IPS DF 6.9 (cell line): ENCODE results near the gene UGT3A1.
"Not testable (repeated sequence)": the region's sequence is repeated elsewhere in the genome, so short reads cannot be mapped to it uniquely, and the experiment has no call there.

Experiments
- DNase-seq: peaks from one replicate; pipeline ENCODE4 v3.0.0-alpha.2; 2013; ENCODE audit warnings: low read depth, low spot score
- H3K27ac ChIP-seq: one replicate; pipeline ENCODE4 v1.5.1; 2013; ENCODE audit warnings: low read length, control low read depth
- H3K27me3 ChIP-seq: 2 replicates; pipeline ENCODE4 v1.6.1; 2013; ENCODE audit warnings: mild to moderate bottlenecking, low read length; ENCODE audit not compliant: control insufficient read depth, insufficient read depth
- H3K36me3 ChIP-seq: 2 replicates; pipeline ENCODE4 v1.6.1; 2013; ENCODE audit warnings: low read length; ENCODE audit not compliant: control insufficient read depth, insufficient read depth
- H3K4me1 ChIP-seq: 2 replicates; pipeline ENCODE4 v1.6.1; 2013; ENCODE audit warnings: low read length; ENCODE audit not compliant: control insufficient read depth, insufficient read depth
- H3K4me3 ChIP-seq: 2 replicates; pipeline ENCODE4 v1.5.1; 2013; ENCODE audit warnings: mild to moderate bottlenecking, low read length
- H3K9me3 ChIP-seq: 2 replicates; pipeline ENCODE4 v1.6.1; 2013; ENCODE audit warnings: low read length, inconsistent platforms; ENCODE audit not compliant: control insufficient read depth, insufficient read depth
- WGBS: extraction: QIAGEN DNeasy Blood & Tissue Kit; methylation state at CpG from one replicate; pipeline ENCODE4 v1.1.7; 2013; ENCODE audit warnings: mixed read lengths, missing lambda C conversion rate; ENCODE audit not compliant: insufficient read length, insufficient coverage; 5-methylcytosine and 5-hydroxymethylcytosine counted together

Gene UGT3A1

GRCh38 chr5:36026706-36027465 is 35.7 kb upstream of the UGT3A1 start:
- Histone ChIP-seq H3K27ac (no peak overlapping the region), H3K4me1 (no peaks in the 10 kb centered on the region), H3K4me3 (no peak overlapping the region), H3K27me3 (no peaks in the 10 kb centered on the region), H3K36me3 (no peaks in the 10 kb centered on the region), H3K9me3 (peaks cover 2% of the 10 kb centered on the region)
- WGBS: no CpG with 5 or more reads among the region's 6 CpGs
- DNase-seq: no peak

GRCh38 chr5:36022246-36022645 is 31.1 kb upstream of the UGT3A1 start:
- not testable (repeated sequence) for H3K27me3 ChIP-seq, H3K36me3 ChIP-seq, H3K9me3 ChIP-seq, H3K27ac ChIP-seq, H3K4me1 ChIP-seq, DNase-seq, H3K4me3 ChIP-seq
- no CpG with 5 or more reads among the region's 6 CpGs for WGBS

- H3K4me3 ChIP-seq, H3K27me3 ChIP-seq, DNase-seq, H3K36me3 ChIP-seq, H3K9me3 ChIP-seq, H3K4me1 ChIP-seq, H3K27ac ChIP-seq: not testable (repeated sequence)
- no CpG with 5 or more reads among the region's 5 CpGs for WGBS
Observed at GRCh38 chr5:36019584-36019983, 28.4 kb upstream of the UGT3A1 start.

- no peaks in the 10 kb centered on the region for H3K27me3 ChIP-seq
- WGBS: no CpG with 5 or more reads among the region's 5 CpGs
- no peaks in the 10 kb centered on the region for H3K4me1 ChIP-seq
- H3K4me3 ChIP-seq: no peak overlapping the region
- no peaks in the 10 kb centered on the region; the same call in 1 of the 2 replicates for H3K9me3 ChIP-seq
- DNase-seq: no peak
- no peaks in the 10 kb centered on the region for H3K36me3 ChIP-seq
- no peak overlapping the region for H3K27ac ChIP-seq
Observed at GRCh38 chr5:36017622-36018021, 26.4 kb upstream of the UGT3A1 start.

GRCh38 chr5:36017004-36017403 is 25.8 kb upstream of the UGT3A1 start:
- Histone ChIP-seq H3K27me3 (no peaks in the 10 kb centered on the region), H3K4me1 (no peaks in the 10 kb centered on the region)
- DNase-seq: no peak

GRCh38 chr5:36013182-36013581 is 22.0 kb upstream of the UGT3A1 start:
- Histone ChIP-seq H3K4me3 (no peak overlapping the region), H3K36me3 (no peaks in the 10 kb centered on the region), H3K27ac (no peak overlapping the region), H3K9me3 (peaks cover 4% of the 10 kb centered on the region; the same call in 1 of the 2 replicates), H3K27me3 (no peaks in the 10 kb centered on the region), H3K4me1 (no peaks in the 10 kb centered on the region)
- no CpG with 5 or more reads among the region's 2 CpGs for WGBS
- no peak for DNase-seq

More at GRCh38 chr5:36017004-36017403, 25.8 kb upstream of the UGT3A1 start:
- no CpG with 5 or more reads among the region's 1 CpG for WGBS
- H3K27ac ChIP-seq: no peak overlapping the region
- no peak overlapping the region for H3K4me3 ChIP-seq
- H3K9me3 ChIP-seq: no peaks in the 10 kb centered on the region; the same call in 1 of the 2 replicates
- no peaks in the 10 kb centered on the region for H3K36me3 ChIP-seq

GRCh38 chr5:36009698-36010097 is 18.5 kb upstream of the UGT3A1 start:
- WGBS: no CpG with 5 or more reads among the region's 1 CpG
- Histone ChIP-seq H3K4me3 (no peak overlapping the region), H3K9me3 (peaks cover 4% of the 10 kb centered on the region; the same call in 1 of the 2 replicates), H3K36me3 (no peaks in the 10 kb centered on the region), H3K4me1 (no peaks in the 10 kb centered on the region), H3K27ac (no peak overlapping the region), H3K27me3 (no peaks in the 10 kb centered on the region)
- no peak for DNase-seq

- H3K9me3 ChIP-seq: peaks cover 4% of the 10 kb centered on the region; the same call in 1 of the 2 replicates
- H3K36me3 ChIP-seq: no peaks in the 10 kb centered on the region
- no peak overlapping the region for H3K27ac ChIP-seq
- no peak for DNase-seq
- no peaks in the 10 kb centered on the region for H3K27me3 ChIP-seq
- H3K4me3 ChIP-seq: no peak overlapping the region
- H3K4me1 ChIP-seq: no peaks in the 10 kb centered on the region
Observed at GRCh38 chr5:36007366-36007765, 16.2 kb upstream of the UGT3A1 start.

GRCh38 chr5:36006163-36006562 is 15.0 kb upstream of the UGT3A1 start:
- no CpG with 5 or more reads among the region's 1 CpG for WGBS
- DNase-seq: no peak
- H3K27me3 ChIP-seq: no peaks in the 10 kb centered on the region
- no peak overlapping the region for H3K27ac ChIP-seq
- H3K4me1 ChIP-seq: no peaks in the 10 kb centered on the region
- no peak overlapping the region for H3K4me3 ChIP-seq
- peaks cover 2% of the 10 kb centered on the region; the same call in 1 of the 2 replicates for H3K9me3 ChIP-seq
- H3K36me3 ChIP-seq: no peaks in the 10 kb centered on the region

GRCh38 chr5:36001032-36001431 is 9.8 kb upstream of the UGT3A1 start:
- Histone ChIP-seq H3K27me3 (no peaks in the 10 kb centered on the region), H3K36me3 (no peaks in the 10 kb centered on the region), H3K4me1 (no peaks in the 10 kb centered on the region), H3K9me3 (no peaks in the 10 kb centered on the region), H3K4me3 (no peak overlapping the region), H3K27ac (no peak overlapping the region)
- no peak for DNase-seq
- WGBS: no CpG with 5 or more reads among the region's 3 CpGs

GRCh38 chr5:35999547-35999946 is 8.4 kb upstream of the UGT3A1 start:
- DNase-seq: no peak

More at GRCh38 chr5:35999547-35999946, 8.4 kb upstream of the UGT3A1 start:
- H3K27me3 ChIP-seq: no peaks in the 10 kb centered on the region; the same call in 1 of the 2 replicates
- no peaks in the 10 kb centered on the region for H3K4me1 ChIP-seq
- no peak overlapping the region for H3K4me3 ChIP-seq
- no CpG with 5 or more reads among the region's 1 CpG for WGBS
- no peaks in the 10 kb centered on the region for H3K9me3 ChIP-seq
- H3K27ac ChIP-seq: no peak overlapping the region
- no peaks in the 10 kb centered on the region for H3K36me3 ChIP-seq
